ENCODE measurements around the gene GARS1.

The GARS1 gene

GRCh38 chr7:30561389-30561788, 33.3 kb upstream of the GARS1 start:
- no peak overlapping the region for H3K4me2 ChIP-seq (ENCODE audit: low read length, poor library complexity, severe bottlenecking)
- no peak overlapping the region for H3K18ac ChIP-seq (ENCODE audit: low read depth in 1 of 2, low read length in 2 of 2)
- no peak for DNase-seq
- no peaks in the 10 kb centered on the region for H3K27me3 ChIP-seq (ENCODE audit: control insufficient read depth in 1 of 2, insufficient read depth in 1 of 2, low read length in 2 of 2)
- H3K4ac ChIP-seq (ENCODE audit: low read depth in 1 of 2, low read length in 2 of 2): no peak overlapping the region
- H4K8ac ChIP-seq (ENCODE audit: low read length): no peak overlapping the region
- H2BK120ac ChIP-seq (ENCODE audit: low read depth, low read length): no peak overlapping the region
- H3K23ac ChIP-seq (ENCODE audit: low read length in 2 of 2): no peak overlapping the region
- H4K91ac ChIP-seq (ENCODE audit: low read length): no peak overlapping the region
- H3K4me3 ChIP-seq (ENCODE audit: insufficient read depth in 1 of 2, low read depth in 1 of 2, low read length in 2 of 2): no peak overlapping the region
- no peak overlapping the region for H3K27ac ChIP-seq (ENCODE audit: low read length, poor library complexity, severe bottlenecking)
- peaks cover 17% of the 10 kb centered on the region for H3K4me1 ChIP-seq (ENCODE audit: control insufficient read depth, insufficient read depth, low read depth, low read length)
- H3K9me3 ChIP-seq (ENCODE audit: control insufficient read depth, low read length): no peaks in the 10 kb centered on the region
- peaks cover 3% of the 10 kb centered on the region for H3K79me1 ChIP-seq (replicated peaks; ENCODE audit: low read length, poor library complexity, severe bottlenecking)
- WGBS: 97% methylated on average over 4 of the region's 6 CpGs
- H2BK5ac ChIP-seq (ENCODE audit: low read depth, low read length, poor library complexity, severe bottlenecking): no peak overlapping the region
- H3K14ac ChIP-seq (ENCODE audit: low read length in 2 of 2): no peak overlapping the region
- H2BK15ac ChIP-seq (ENCODE audit: low read depth, poor library complexity, severe bottlenecking): no peak overlapping the region
- peak overlapping the region; percentile 64 for H3K9ac ChIP-seq (ENCODE audit: low read length)
- H2AFZ ChIP-seq (ENCODE audit: low read depth, low read length): no peak overlapping the region
- H3K36me3 ChIP-seq (ENCODE audit: control insufficient read depth in 1 of 2, insufficient read depth in 2 of 2, low read depth in 1 of 2, low read length in 2 of 2): peaks cover 5 to 19% of the 10 kb centered on the region in 2 experiments
- no peak overlapping the region for H2AK5ac ChIP-seq (ENCODE audit: low read length, severe bottlenecking)
- no peak overlapping the region for H2BK12ac ChIP-seq (ENCODE audit: low read length in 2 of 2)

GRCh38 chr7:30562498-30562897, 32.2 kb upstream of the GARS1 start:
- Histone ChIP-seq H3K27me3 (ENCODE audit: control insufficient read depth in 1 of 2, insufficient read depth in 1 of 2, low read length in 2 of 2) (no peaks in the 10 kb centered on the region), H2BK12ac (ENCODE audit: low read length in 2 of 2) (no peak overlapping the region), H3K23ac (ENCODE audit: low read length in 2 of 2) (no peak overlapping the region), H2BK15ac (ENCODE audit: low read depth, poor library complexity, severe bottlenecking) (no peak overlapping the region), H2BK120ac (ENCODE audit: low read depth, low read length) (no peak overlapping the region), H3K14ac (ENCODE audit: low read length in 2 of 2) (no peak overlapping the region), H3K27ac (ENCODE audit: low read length, poor library complexity, severe bottlenecking) (peak overlapping the region; percentile 65), H3K9ac (ENCODE audit: low read length) (peak overlapping the region; percentile 64), H2AK5ac (ENCODE audit: low read length, severe bottlenecking) (no peak overlapping the region), H3K9me3 (ENCODE audit: control insufficient read depth, low read length) (no peaks in the 10 kb centered on the region), H3K18ac (ENCODE audit: low read depth in 1 of 2, low read length in 2 of 2) (no peak overlapping the region), H4K8ac (ENCODE audit: low read length) (no peak overlapping the region), H3K4me3 (ENCODE audit: insufficient read depth in 1 of 2, low read depth in 1 of 2, low read length in 2 of 2) (peak overlapping the region in 1 of 2 experiments; percentile 57), H3K79me1 (replicated peaks; ENCODE audit: low read length, poor library complexity, severe bottlenecking) (peaks cover 3% of the 10 kb centered on the region), H3K4ac (ENCODE audit: low read depth in 1 of 2, low read length in 2 of 2) (no peak overlapping the region), H4K91ac (ENCODE audit: low read length) (no peak overlapping the region), H3K4me2 (ENCODE audit: low read length, poor library complexity, severe bottlenecking) (no peak overlapping the region), H3K4me1 (ENCODE audit: control insufficient read depth, insufficient read depth, low read depth, low read length) (peaks cover 20% of the 10 kb centered on the region), H3K36me3 (ENCODE audit: control insufficient read depth in 1 of 2, insufficient read depth in 2 of 2, low read depth in 1 of 2, low read length in 2 of 2) (peaks cover 5 to 29% of the 10 kb centered on the region in 2 experiments), H2AFZ (ENCODE audit: low read depth, low read length) (no peak overlapping the region), H2BK5ac (ENCODE audit: low read depth, low read length, poor library complexity, severe bottlenecking) (no peak overlapping the region)
- DNase-seq: peak; percentile 61
- WGBS: 100% methylated on average over 3 of the region's 6 CpGs

GRCh38 chr7:30562909-30563308, 31.8 kb upstream of the GARS1 start:
- DNase-seq: no peak
- 94% methylated on average over 8 of the region's 8 CpGs for WGBS
- H2AK5ac ChIP-seq (ENCODE audit: low read length, severe bottlenecking): peak overlapping the region; percentile 17
- H3K4ac ChIP-seq (ENCODE audit: low read depth in 1 of 2, low read length in 2 of 2): no peak overlapping the region
- peaks cover 3% of the 10 kb centered on the region for H3K79me1 ChIP-seq (replicated peaks; ENCODE audit: low read length, poor library complexity, severe bottlenecking)
- H3K27ac ChIP-seq (ENCODE audit: low read length, poor library complexity, severe bottlenecking): peak overlapping the region; percentile 65
- H3K27me3 ChIP-seq (ENCODE audit: control insufficient read depth in 1 of 2, insufficient read depth in 1 of 2, low read length in 2 of 2): no peaks in the 10 kb centered on the region
- H3K18ac ChIP-seq (ENCODE audit: low read depth in 1 of 2, low read length in 2 of 2): no peak overlapping the region
- no peak overlapping the region for H3K23ac ChIP-seq (ENCODE audit: low read length in 2 of 2)
- no peak overlapping the region for H4K91ac ChIP-seq (ENCODE audit: low read length)
- H4K8ac ChIP-seq (ENCODE audit: low read length): no peak overlapping the region
- no peak overlapping the region for H2BK5ac ChIP-seq (ENCODE audit: low read depth, low read length, poor library complexity, severe bottlenecking)
- H2AFZ ChIP-seq (ENCODE audit: low read depth, low read length): no peak overlapping the region
- H2BK15ac ChIP-seq (ENCODE audit: low read depth, poor library complexity, severe bottlenecking): no peak overlapping the region
- H3K4me1 ChIP-seq (ENCODE audit: control insufficient read depth, insufficient read depth, low read depth, low read length): peaks cover 20% of the 10 kb centered on the region
- H3K9ac ChIP-seq (ENCODE audit: low read length): peak overlapping the region; percentile 64
- H2BK12ac ChIP-seq (ENCODE audit: low read length in 2 of 2): no peak overlapping the region
- no peak overlapping the region for H3K14ac ChIP-seq (ENCODE audit: low read length in 2 of 2)
- no peaks in the 10 kb centered on the region for H3K9me3 ChIP-seq (ENCODE audit: control insufficient read depth, low read length)
- H3K36me3 ChIP-seq (ENCODE audit: control insufficient read depth in 1 of 2, insufficient read depth in 2 of 2, low read depth in 1 of 2, low read length in 2 of 2): peaks cover 5 to 31% of the 10 kb centered on the region in 2 experiments
- no peak overlapping the region for H2BK120ac ChIP-seq (ENCODE audit: low read depth, low read length)
- H3K4me2 ChIP-seq (ENCODE audit: low read length, poor library complexity, severe bottlenecking): peak overlapping the region; percentile 4
- peak overlapping the region in 1 of 2 experiments; percentile 57 for H3K4me3 ChIP-seq (ENCODE audit: insufficient read depth in 1 of 2, low read depth in 1 of 2, low read length in 2 of 2)

GRCh38 chr7:30563326-30563942, 31.2 kb upstream of the GARS1 start:
- H3K23ac ChIP-seq (ENCODE audit: low read length in 2 of 2): no peak overlapping the region
- H3K4me1 ChIP-seq (ENCODE audit: control insufficient read depth, insufficient read depth, low read depth, low read length): peaks cover 20% of the 10 kb centered on the region
- peak overlapping the region; percentile 65 for H3K27ac ChIP-seq (ENCODE audit: low read length, poor library complexity, severe bottlenecking)
- WGBS: 90% methylated on average over 18 of the region's 18 CpGs
- H3K14ac ChIP-seq (ENCODE audit: low read length in 2 of 2): no peak overlapping the region
- no peak overlapping the region for H2BK120ac ChIP-seq (ENCODE audit: low read depth, low read length)
- H3K9me3 ChIP-seq (ENCODE audit: control insufficient read depth, low read length): no peaks in the 10 kb centered on the region
- no peak overlapping the region for H2AFZ ChIP-seq (ENCODE audit: low read depth, low read length)
- no peak overlapping the region for H2BK15ac ChIP-seq (ENCODE audit: low read depth, poor library complexity, severe bottlenecking)
- H2BK5ac ChIP-seq (ENCODE audit: low read depth, low read length, poor library complexity, severe bottlenecking): no peak overlapping the region
- peaks cover 3% of the 10 kb centered on the region for H3K79me1 ChIP-seq (replicated peaks; ENCODE audit: low read length, poor library complexity, severe bottlenecking)
- H3K18ac ChIP-seq (ENCODE audit: low read depth in 1 of 2, low read length in 2 of 2): no peak overlapping the region
- peak overlapping the region in 1 of 2 experiments; percentile 57 for H3K4me3 ChIP-seq (ENCODE audit: insufficient read depth in 1 of 2, low read depth in 1 of 2, low read length in 2 of 2)
- DNase-seq: no peak
- H3K27me3 ChIP-seq (ENCODE audit: control insufficient read depth in 1 of 2, insufficient read depth in 1 of 2, low read length in 2 of 2): no peaks in the 10 kb centered on the region
- no peak overlapping the region for H4K91ac ChIP-seq (ENCODE audit: low read length)
- no peak overlapping the region for H2BK12ac ChIP-seq (ENCODE audit: low read length in 2 of 2)
- H3K4me2 ChIP-seq (ENCODE audit: low read length, poor library complexity, severe bottlenecking): peak overlapping the region; percentile 42
- H3K4ac ChIP-seq (ENCODE audit: low read depth in 1 of 2, low read length in 2 of 2): no peak overlapping the region
- peak overlapping the region; percentile 64 for H3K9ac ChIP-seq (ENCODE audit: low read length)
- H3K36me3 ChIP-seq (ENCODE audit: control insufficient read depth in 1 of 2, insufficient read depth in 2 of 2, low read depth in 1 of 2, low read length in 2 of 2): peaks cover 5 to 36% of the 10 kb centered on the region in 2 experiments
- H4K8ac ChIP-seq (ENCODE audit: low read length): no peak overlapping the region
- peak overlapping the region; percentile 17 for H2AK5ac ChIP-seq (ENCODE audit: low read length, severe bottlenecking)
